Measurements from ENCODE around the gene AGO3.

The AGO3 gene

GRCh38 chr1:36068866-36069265 is 138.0 kb downstream of the AGO3 start:
- Histone ChIP-seq H3K27ac (no peak overlapping the region), H3K4me1 (peaks cover 0 to 6% (median under 1%) of the 10 kb centered on the region in 10 experiments; a peak in 8 of 20 replicates), H3K27me3 (no peaks in the 10 kb centered on the region), H3K4me2 (no peak overlapping the region), H3K4me3 (no peak overlapping the region), H4K20me1 (no peaks in the 10 kb centered on the region), H3K9ac (no peak overlapping the region), H3K9me3 (replicated peaks in 1 of 11) (peaks cover 0 to 15% (median 0%) of the 10 kb centered on the region in 11 experiments; a peak in 4 of 22 replicates), H3K36me3 (peaks cover 0 to 2% (median 0%) of the 10 kb centered on the region in 11 experiments; a peak in 3 of 22 replicates)
- no peak for TF ChIP-seq Cebpa-rat (IDR thresholded peaks at IDR 0.05)

- Histone ChIP-seq H3K9ac (no peak overlapping the region), H3K9me3 (replicated peaks in 1 of 11) (peaks cover 0 to 15% (median 0%) of the 10 kb centered on the region in 11 experiments; a peak in 4 of 22 replicates), H3K4me1 (peaks cover 0 to 20% (median 8%) of the 10 kb centered on the region in 10 experiments; a peak in 10 of 20 replicates), H4K20me1 (no peaks in the 10 kb centered on the region), H3K4me2 (no peak overlapping the region), H3K27me3 (no peaks in the 10 kb centered on the region), H3K27ac (no peak overlapping the region), H3K36me3 (no peaks in the 10 kb centered on the region), H3K4me3 (no peak overlapping the region)
- no peak for TF ChIP-seq Cebpa-rat (IDR thresholded peaks at IDR 0.05)
These were observed 139.4 kb downstream of the AGO3 start for GRCh38 chr1:36070349-36070748.

GRCh38 chr1:36076979-36077573 is 146.2 kb downstream of the AGO3 start:
- no peak overlapping the region for H3K9ac ChIP-seq
- no peak overlapping the region for H3K4me2 ChIP-seq
- no peaks in the 10 kb centered on the region for H3K9me3 ChIP-seq (replicated peaks in 1 of 11)
- H3K27me3 ChIP-seq: no peaks in the 10 kb centered on the region
- H3K27ac ChIP-seq: no peak overlapping the region
- no peak for TF ChIP-seq Cebpa-rat (IDR thresholded peaks at IDR 0.05)
- no peak overlapping the region for H3K4me3 ChIP-seq
- peaks cover 0 to 22% (median 11%) of the 10 kb centered on the region in 10 experiments; a peak in 15 of 20 replicates for H3K4me1 ChIP-seq
- H4K20me1 ChIP-seq: no peaks in the 10 kb centered on the region
- H3K36me3 ChIP-seq: no peaks in the 10 kb centered on the region

GRCh38 chr1:36080236-36080635 is 149.3 kb downstream of the AGO3 start:
- peaks cover 0 to 22% (median 3%) of the 10 kb centered on the region in 11 experiments; a peak in 9 of 22 replicates for H3K27me3 ChIP-seq
- no peak overlapping the region for H3K4me2 ChIP-seq
- H3K9me3 ChIP-seq (replicated peaks in 1 of 11): no peaks in the 10 kb centered on the region
- H3K36me3 ChIP-seq: no peaks in the 10 kb centered on the region
- no peak overlapping the region for H3K27ac ChIP-seq
- H4K20me1 ChIP-seq: no peaks in the 10 kb centered on the region
- H3K4me3 ChIP-seq: no peak overlapping the region
- H3K4me1 ChIP-seq: peaks cover 9 to 31% (median 19%) of the 10 kb centered on the region in 10 experiments; a peak in 18 of 20 replicates
- no peak overlapping the region for H3K9ac ChIP-seq
- no peak for TF ChIP-seq Cebpa-rat (IDR thresholded peaks at IDR 0.05)

- Histone ChIP-seq H4K20me1 (no peaks in the 10 kb centered on the region), H3K9ac (no peak overlapping the region), H3K4me1 (peaks cover 9 to 34% (median 19%) of the 10 kb centered on the region in 10 experiments; a peak in 18 of 20 replicates), H3K4me3 (no peak overlapping the region), H3K9me3 (replicated peaks in 1 of 11) (no peaks in the 10 kb centered on the region), H3K4me2 (no peak overlapping the region), H3K36me3 (no peaks in the 10 kb centered on the region), H3K27me3 (peaks cover 0 to 22% (median 3%) of the 10 kb centered on the region in 11 experiments; a peak in 9 of 22 replicates), H3K27ac (no peak overlapping the region)
- no peak for TF ChIP-seq Cebpa-rat (IDR thresholded peaks at IDR 0.05)
These were observed 149.9 kb downstream of the AGO3 start for GRCh38 chr1:36080801-36081200.

GRCh38 chr1:36081926-36082485 is 151.1 kb downstream of the AGO3 start:
- H3K27me3 ChIP-seq: peaks cover 0 to 22% (median 3%) of the 10 kb centered on the region in 11 experiments; a peak in 9 of 22 replicates
- no peaks in the 10 kb centered on the region for H4K20me1 ChIP-seq
- peak overlapping the region in 6 of 11 experiments; percentile 20 to 44 (median 32); a peak in 9 of 22 replicates for H3K4me2 ChIP-seq
- no peaks in the 10 kb centered on the region for H3K9me3 ChIP-seq (replicated peaks in 1 of 11)
- no peak for TF ChIP-seq Cebpa-rat (IDR thresholded peaks at IDR 0.05)
- H3K4me1 ChIP-seq: peaks cover 10 to 46% (median 27%) of the 10 kb centered on the region in 10 experiments; a peak in 19 of 20 replicates
- no peaks in the 10 kb centered on the region for H3K36me3 ChIP-seq
- no peak overlapping the region for H3K4me3 ChIP-seq
- no peak overlapping the region for H3K9ac ChIP-seq
- H3K27ac ChIP-seq: no peak overlapping the region

- Histone ChIP-seq H3K27ac (no peak overlapping the region), H3K9me3 (replicated peaks in 1 of 11) (no peaks in the 10 kb centered on the region), H3K9ac (peak overlapping the region in 1 of 11 experiments; percentile 67; a peak in 1 of 22 replicates), H3K4me2 (peak overlapping the region in 9 of 11 experiments; percentile 80 to 96 (median 89); a peak in 17 of 22 replicates), H3K4me1 (peaks cover 22 to 58% (median 39%) of the 10 kb centered on the region in 10 experiments), H3K4me3 (peak overlapping the region in 1 of 10 experiments; percentile 54; a peak in 1 of 20 replicates), H3K27me3 (peaks cover 0 to 22% (median 3%) of the 10 kb centered on the region in 11 experiments; a peak in 9 of 22 replicates), H4K20me1 (no peaks in the 10 kb centered on the region), H3K36me3 (no peaks in the 10 kb centered on the region)
- TF ChIP-seq Cebpa-rat (IDR thresholded peaks at IDR 0.05): no peak
These were observed 152.3 kb downstream of the AGO3 start for GRCh38 chr1:36083219-36083618.

- peak within 1 kb of the TSS; percentile 18 to 71 (median 53); a peak in 21 of 22 replicates for H3K9ac ChIP-seq
- H3K27ac ChIP-seq: peak within 1 kb of the TSS in 3 of 11 experiments; percentile 32 to 58 (median 41); a peak in 5 of 22 replicates
These were observed 153.0 kb downstream of the AGO3 start, which contains the start of gene TEKT2 for GRCh38 chr1:36083635-36084496. TEKT2 (plus strand) TSS chr1:36084094; CDS start chr1:36084922, 828 bp downstream.

More at GRCh38 chr1:36083635-36084496, 153.0 kb downstream of the AGO3 start, which contains the start of gene TEKT2:
- TF ChIP-seq Cebpa-rat (IDR thresholded peaks at IDR 0.05): no peak
- H3K4me1 ChIP-seq: peaks cover 25 to 61% (median 42%) of the 10 kb centered on the region in 10 experiments
- H3K4me2 ChIP-seq: peak within 1 kb of the TSS; percentile 80 to 96 (median 92)
- H3K27me3 ChIP-seq: peaks cover 0 to 22% (median 3%) of the 10 kb centered on the region in 11 experiments; a peak in 9 of 22 replicates
- H3K36me3 ChIP-seq: no peaks in the 10 kb centered on the region
- H3K4me3 ChIP-seq: peak within 1 kb of the TSS; percentile 43 to 68 (median 54)
- H4K20me1 ChIP-seq: 0 out of 22 replicates have a peak, but pooled peaks cover 0 to under 1% (median 0%) of the 10 kb centered on the region in 11 experiments
- H3K9me3 ChIP-seq (replicated peaks in 1 of 11): no peaks in the 10 kb centered on the region

Data from BLaER1 treated with 17β-estradiol and CSF1 and Interleukin-3, amounts not matched to agents 10 nM and 100 nM (cell line).